Progenitor cell of endocrine pancreas (in vitro differentiated cells): ENCODE data around the gene MYO10. TPM values are rescaled to one million over a fixed set of nuclear protein-coding genes. Genes with fewer than 3 reads are reported as not detected.
A peak's percentile ranks its signal among the peaks of the same experiment; 100 is the strongest.

Experiments used
- DNase-seq: peaks from one replicate; pipeline ENCODE4 v3.0.0; 2021; ENCODE audit warnings: low spot score; ENCODE audit not compliant: unreplicated experiment
- H3K27ac Mint-ChIP-seq: 2 replicates; pipeline ENCODE4 v1.8.0; 2021; ENCODE audit warnings: mild to moderate bottlenecking, moderate library complexity, mixed read lengths
- H3K27me3 Mint-ChIP-seq: 2 replicates; pipeline ENCODE4 v1.8.0; 2021; ENCODE audit warnings: mixed read lengths
- H3K36me3 Mint-ChIP-seq: 2 replicates; pipeline ENCODE4 v1.8.0; 2022; ENCODE audit warnings: mixed read lengths; ENCODE audit not compliant: insufficient read depth
- H3K4me1 Mint-ChIP-seq: 2 replicates; pipeline ENCODE4 v1.8.0; 2021; ENCODE audit warnings: low read depth, mixed read lengths
- H3K4me3 Mint-ChIP-seq: 2 replicates; pipeline ENCODE4 v1.8.0; 2021; ENCODE audit warnings: low read depth, mild to moderate bottlenecking, moderate library complexity, mixed read lengths
- H3K9me3 Mint-ChIP-seq: 2 replicates; pipeline ENCODE4 v1.8.0; 2021; ENCODE audit warnings: low read depth, mixed read lengths
- CTCF ChIP-seq: fragments of 200-600 bp; sonication (generic); IDR thresholded peaks from one replicate; pipeline ENCODE4 v1.5.0; 2021; ENCODE audit warnings: antibody characterized with exemption, mild to moderate bottlenecking; ENCODE audit not compliant: unreplicated experiment
- total RNA-seq: library from RNA; stranded (reverse); gene quantifications from 2 replicates; pipeline ENCODE4 v1.2.1, GENCODE V29; 2021

MYO10 gene
- total RNA-seq, 1 donor from 2014 or later, result 88.0 TPM

- Mint-ChIP-seq H3K4me1 (peaks cover 9% of the 10 kb centered on the region), H3K4me3 (no peak overlapping the region), H3K27ac (peak overlapping the region; percentile 45), H3K36me3 (peaks cover 2% of the 10 kb centered on the region), H3K27me3 (no peaks in the 10 kb centered on the region), H3K9me3 (no peaks in the 10 kb centered on the region)
- DNase-seq, result no peak
- TF ChIP-seq CTCF, result no peak
These were observed 79.6 kb downstream of the MYO10 start for GRCh38 chr5:16856531-16856930.

DNA sequence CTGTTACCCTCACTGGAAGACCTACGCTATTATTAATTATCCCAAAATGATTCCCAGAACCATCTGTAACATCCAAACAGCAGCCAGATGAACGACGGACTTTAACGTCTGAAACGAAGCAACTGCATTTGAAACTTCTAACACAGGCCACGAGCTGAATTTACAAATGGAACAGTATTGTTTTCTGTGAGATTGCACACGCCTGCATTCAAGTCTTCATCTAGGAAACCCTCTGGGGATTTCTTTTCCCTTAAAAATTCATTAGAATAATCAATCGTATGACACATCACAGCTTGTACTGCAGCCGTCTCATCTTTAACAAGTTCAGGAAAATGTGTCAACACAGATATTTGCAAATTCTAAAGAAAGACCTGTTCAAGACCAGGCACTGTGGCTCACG lies 80.2 kb downstream of the MYO10 start:
- H3K4me1 Mint-ChIP-seq, result peaks cover 10% of the 10 kb centered on the region
- no peak for TF ChIP-seq CTCF
- DNase-seq, result no peak
- H3K27ac Mint-ChIP-seq, result no peak overlapping the region
- H3K4me3 Mint-ChIP-seq, result no peak overlapping the region
- H3K36me3 Mint-ChIP-seq, result peaks cover 2% of the 10 kb centered on the region
- no peaks in the 10 kb centered on the region for H3K27me3 Mint-ChIP-seq
- H3K9me3 Mint-ChIP-seq, result no peaks in the 10 kb centered on the region

DNA sequence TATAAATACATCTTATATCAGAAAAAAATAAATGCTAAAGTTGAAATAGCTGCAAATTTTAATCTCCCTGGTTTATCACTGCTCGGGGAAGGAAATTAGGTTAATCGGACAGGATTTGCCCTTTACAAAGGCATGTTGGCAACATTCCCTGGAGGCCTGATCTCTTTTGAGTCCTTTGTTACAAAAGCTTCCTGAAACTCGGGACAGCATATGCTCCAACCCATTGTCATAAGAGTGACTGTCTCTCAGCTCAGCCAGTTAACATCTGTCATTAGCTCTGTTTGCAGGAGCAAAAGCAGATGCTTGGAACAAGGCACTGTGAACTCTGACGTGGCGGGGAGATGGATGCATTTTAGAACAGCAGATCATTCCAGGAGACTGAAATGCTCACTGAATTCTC lies 80.6 kb downstream of the MYO10 start:
- Mint-ChIP-seq H3K36me3 (peaks cover 2% of the 10 kb centered on the region), H3K27ac (no peak overlapping the region), H3K4me3 (no peak overlapping the region), H3K9me3 (no peaks in the 10 kb centered on the region), H3K4me1 (peaks cover 9% of the 10 kb centered on the region), H3K27me3 (no peaks in the 10 kb centered on the region)
- TF ChIP-seq CTCF, result no peak
- no peak for DNase-seq

DNA sequence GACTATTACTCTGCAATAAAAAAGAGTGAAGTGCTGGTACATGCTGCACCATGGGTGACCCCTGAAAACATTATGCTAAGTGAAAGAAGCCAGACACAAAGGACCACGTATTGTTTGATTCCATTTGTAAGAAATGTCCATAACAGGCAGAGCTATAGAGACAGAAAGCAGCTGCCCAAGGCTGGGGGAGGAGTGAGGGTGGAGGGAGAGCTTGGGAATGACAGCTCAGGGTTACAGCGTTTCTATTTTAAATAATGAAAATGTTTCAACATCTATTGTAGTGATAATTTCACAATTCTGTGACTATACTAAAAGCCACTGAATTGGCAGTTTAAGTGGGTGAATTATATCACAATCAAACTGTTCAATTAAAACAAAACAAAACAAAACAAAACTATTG lies 81.7 kb downstream of the MYO10 start:
- Mint-ChIP-seq H3K27me3 (no peaks in the 10 kb centered on the region), H3K4me3 (no peak overlapping the region), H3K4me1 (peaks cover 8% of the 10 kb centered on the region), H3K9me3 (no peaks in the 10 kb centered on the region), H3K27ac (no peak overlapping the region), H3K36me3 (peaks cover 2% of the 10 kb centered on the region)
- TF ChIP-seq CTCF, result no peak
- DNase-seq, result no peak

DNA sequence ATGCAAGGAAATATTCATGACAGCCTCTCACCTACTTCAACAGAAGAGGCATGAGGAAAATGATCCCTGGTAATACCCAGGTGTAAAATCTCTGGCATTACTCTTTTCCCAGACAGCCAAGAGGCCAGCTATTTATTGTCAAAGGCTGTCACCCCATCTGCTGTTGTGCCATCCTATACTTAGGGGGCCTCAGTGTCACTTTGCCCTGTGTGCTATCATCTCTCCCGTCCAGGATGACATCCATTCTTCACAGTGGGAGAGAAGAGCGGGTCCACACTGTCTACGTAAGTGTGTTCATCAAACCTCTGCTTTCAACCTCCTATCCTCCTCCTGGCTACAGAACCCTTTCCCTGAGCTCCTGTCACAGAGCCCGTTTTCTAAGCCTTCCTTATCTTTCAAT lies 82.6 kb downstream of the MYO10 start:
- no peak for TF ChIP-seq CTCF
- Mint-ChIP-seq H3K27ac (no peak overlapping the region), H3K4me1 (peaks cover 8% of the 10 kb centered on the region), H3K27me3 (no peaks in the 10 kb centered on the region), H3K36me3 (peaks cover 4% of the 10 kb centered on the region), H3K4me3 (no peak overlapping the region), H3K9me3 (no peaks in the 10 kb centered on the region)
- DNase-seq, result no peak
